ENCODE measurements around the gene UBE2O.

The UBE2O gene

DNA sequence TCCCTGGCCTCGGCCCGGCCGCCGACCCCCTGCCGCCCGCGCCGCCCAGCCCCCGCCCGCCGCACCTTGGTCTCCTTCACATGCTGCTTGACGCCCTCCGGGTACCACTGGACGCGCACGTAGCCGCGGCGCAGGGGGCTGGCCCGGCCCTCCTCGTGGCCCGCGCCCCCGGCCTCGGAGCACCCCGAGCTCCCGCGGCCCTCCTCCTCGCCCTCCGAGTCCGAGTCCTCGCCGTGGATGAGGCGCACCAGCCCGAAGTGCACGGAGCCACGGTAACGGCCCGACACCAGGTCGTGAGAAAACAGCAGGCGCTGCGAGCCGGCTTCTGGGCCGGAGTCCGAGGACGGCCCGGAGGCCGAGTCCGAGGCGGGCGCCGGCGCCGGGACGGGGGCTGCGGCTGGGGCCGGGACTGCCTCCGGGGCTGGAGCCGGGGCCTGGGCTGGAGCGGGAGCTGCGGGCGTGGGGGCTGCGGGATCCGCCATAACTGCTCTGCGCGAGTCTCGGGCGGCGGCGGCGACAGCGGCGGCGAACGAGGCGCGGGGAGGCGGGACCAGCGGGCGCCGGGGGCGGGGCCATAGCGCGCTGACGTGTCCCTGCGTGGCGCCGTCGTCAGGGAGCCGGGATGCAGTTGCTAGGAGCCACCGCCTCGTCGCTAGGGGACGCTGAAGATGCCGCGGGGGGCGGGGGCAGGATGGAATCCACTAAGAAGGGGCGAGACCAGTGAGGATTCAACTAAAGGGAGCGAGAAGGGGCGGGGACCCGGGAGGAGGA is at the start of gene UBE2O:
UBE2O (minus strand) TSS at position 493 of the 771 bp plus-strand sequence; CDS start at position 482, 11 bp downstream.
- H3K27me3 Mint-ChIP-seq (ENCODE audit: low read depth), result no peaks in the 10 kb centered on the region
- H3K4me1 Mint-ChIP-seq, result peaks cover 37% of the 10 kb centered on the region
- TF ChIP-seq, protein P1, sequence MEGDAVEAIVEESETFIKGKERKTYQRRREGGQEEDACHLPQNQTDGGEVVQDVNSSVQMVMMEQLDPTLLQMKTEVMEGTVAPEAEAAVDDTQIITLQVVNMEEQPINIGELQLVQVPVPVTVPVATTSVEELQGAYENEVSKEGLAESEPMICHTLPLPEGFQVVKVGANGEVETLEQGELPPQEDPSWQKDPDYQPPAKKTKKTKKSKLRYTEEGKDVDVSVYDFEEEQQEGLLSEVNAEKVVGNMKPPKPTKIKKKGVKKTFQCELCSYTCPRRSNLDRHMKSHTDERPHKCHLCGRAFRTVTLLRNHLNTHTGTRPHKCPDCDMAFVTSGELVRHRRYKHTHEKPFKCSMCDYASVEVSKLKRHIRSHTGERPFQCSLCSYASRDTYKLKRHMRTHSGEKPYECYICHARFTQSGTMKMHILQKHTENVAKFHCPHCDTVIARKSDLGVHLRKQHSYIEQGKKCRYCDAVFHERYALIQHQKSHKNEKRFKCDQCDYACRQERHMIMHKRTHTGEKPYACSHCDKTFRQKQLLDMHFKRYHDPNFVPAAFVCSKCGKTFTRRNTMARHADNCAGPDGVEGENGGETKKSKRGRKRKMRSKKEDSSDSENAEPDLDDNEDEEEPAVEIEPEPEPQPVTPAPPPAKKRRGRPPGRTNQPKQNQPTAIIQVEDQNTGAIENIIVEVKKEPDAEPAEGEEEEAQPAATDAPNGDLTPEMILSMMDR (IDR thresholded peaks at IDR 0.05; ENCODE audit: unreplicated experiment in 3 of 3), result peak; percentile 14 to 38 (median 26)
- H3K4me3 Mint-ChIP-seq, result peak within 1 kb of the TSS; percentile 91 to 94 (median 91)
- H3K27ac Mint-ChIP-seq, result no peak within 1 kb of the TSS
- H3K9me3 Mint-ChIP-seq, result no peaks in the 10 kb centered on the region
- no peaks in the 10 kb centered on the region for H3K36me3 Mint-ChIP-seq (ENCODE audit: low read depth)

DNA sequence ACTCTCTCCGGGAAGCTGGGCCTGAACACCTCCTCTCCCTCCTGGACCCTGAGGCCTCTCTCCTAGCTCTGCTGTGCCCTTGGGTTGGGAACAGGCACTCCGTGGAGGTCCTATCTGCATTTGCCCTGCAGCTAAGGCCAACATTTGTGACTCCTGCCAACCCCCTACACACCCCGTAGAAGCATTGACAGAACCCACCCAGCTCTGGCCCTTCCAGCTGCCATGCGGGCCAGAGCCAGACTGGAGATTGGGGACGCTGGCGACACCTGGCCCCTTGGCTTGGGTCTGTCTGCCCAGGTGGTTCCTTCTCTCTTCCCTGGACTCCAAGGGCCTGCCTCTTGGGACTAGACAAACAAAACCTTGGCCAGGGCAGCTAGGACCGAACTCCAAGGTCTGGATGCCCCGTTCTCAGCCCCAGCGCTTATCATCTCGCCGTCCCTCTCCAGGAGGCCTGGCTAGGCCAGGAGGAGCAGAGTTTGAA is 48.9 kb upstream of the UBE2O start:
- TF ChIP-seq, protein P1 (IDR thresholded peaks at IDR 0.05; ENCODE audit: unreplicated experiment in 3 of 3), result no peak
- H3K27me3 Mint-ChIP-seq (ENCODE audit: low read depth), result peaks cover 40% of the 10 kb centered on the region
- H3K36me3 Mint-ChIP-seq (ENCODE audit: low read depth), result no peaks in the 10 kb centered on the region
- H3K9me3 Mint-ChIP-seq, result no peaks in the 10 kb centered on the region
- peak overlapping the region; percentile 81 to 89 (median 84) for H3K4me3 Mint-ChIP-seq
- peak overlapping the region in 1 of 3 experiments; percentile 43 for H3K27ac Mint-ChIP-seq
- H3K4me1 Mint-ChIP-seq, result peaks cover 25% of the 10 kb centered on the region

DNA sequence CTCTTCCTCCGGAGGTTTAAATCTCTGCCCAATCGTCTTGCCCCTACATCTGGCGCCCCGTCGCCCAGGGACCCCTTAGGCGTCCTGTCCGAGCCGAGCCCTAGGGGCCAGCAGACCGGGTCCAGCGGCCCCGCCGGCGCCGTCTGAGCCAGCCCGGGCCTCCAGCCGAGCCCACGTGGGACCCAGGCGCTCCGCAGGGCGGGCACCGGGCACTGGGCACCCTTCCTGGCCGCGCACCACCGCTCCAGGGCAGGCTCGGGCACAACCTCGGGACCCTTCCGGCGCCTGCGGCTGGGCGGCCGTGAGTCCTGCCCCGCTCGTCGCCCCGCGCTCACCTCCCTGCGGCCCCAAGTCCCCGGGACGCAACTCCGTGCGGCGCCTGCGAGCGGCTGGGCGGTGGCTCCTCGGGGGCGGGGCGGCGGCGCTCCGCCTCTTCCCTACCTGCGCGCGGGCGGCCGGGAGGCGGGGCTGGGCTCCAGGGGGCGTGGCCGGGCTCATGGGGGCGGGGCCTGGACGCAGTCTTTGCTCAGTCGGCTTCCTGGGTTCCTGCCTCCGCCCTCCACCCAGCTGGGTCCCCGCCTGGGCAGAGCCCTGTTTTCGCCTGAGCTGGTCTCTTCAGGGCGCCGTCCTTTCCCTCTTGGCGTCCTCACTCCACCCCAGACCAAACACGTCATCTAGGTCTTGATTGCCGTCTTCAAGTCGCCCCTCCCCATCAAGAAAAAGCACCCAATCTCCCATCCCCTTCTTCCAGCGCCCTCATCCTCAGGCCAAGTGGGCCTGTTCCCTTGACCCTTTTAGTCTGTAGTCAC is 48.3 kb upstream of the UBE2O start, which contains the start of gene RHBDF2:
RHBDF2 (minus strand) TSS at position 406 of the 809 bp plus-strand sequence. CDS start 19,899 bp downstream, outside the sequence.
- TF ChIP-seq, protein P1 (IDR thresholded peaks at IDR 0.05; ENCODE audit: unreplicated experiment in 3 of 3), result no peak
- Mint-ChIP-seq H3K4me3 (peak within 1 kb of the TSS; percentile 81 to 89 (median 84)), H3K9me3 (no peaks in the 10 kb centered on the region), H3K27me3 (ENCODE audit: low read depth) (peaks cover 40% of the 10 kb centered on the region), H3K36me3 (ENCODE audit: low read depth) (no peaks in the 10 kb centered on the region), H3K4me1 (peaks cover 25% of the 10 kb centered on the region), H3K27ac (peak within 1 kb of the TSS in 1 of 3 experiments; percentile 43)

DNA sequence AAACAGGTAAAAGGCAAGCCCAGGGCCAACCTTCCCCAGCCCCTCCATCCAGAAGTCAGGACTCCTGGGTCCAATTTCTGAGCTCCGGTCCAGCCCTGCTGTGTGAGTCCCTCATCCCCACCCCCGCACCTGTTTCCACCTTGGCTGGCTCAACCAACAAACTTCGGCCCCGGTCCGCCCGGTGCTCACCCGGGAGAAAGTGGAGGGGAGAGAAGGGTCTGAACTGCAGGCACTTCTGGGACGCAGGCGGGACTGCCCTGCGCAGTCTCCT is 47.7 kb upstream of the UBE2O start:
- Mint-ChIP-seq H3K4me1 (peaks cover 25% of the 10 kb centered on the region), H3K27ac (no peak overlapping the region), H3K4me3 (peak overlapping the region; percentile 67 to 73 (median 72)), H3K27me3 (ENCODE audit: low read depth) (peaks cover 40% of the 10 kb centered on the region), H3K36me3 (ENCODE audit: low read depth) (no peaks in the 10 kb centered on the region), H3K9me3 (no peaks in the 10 kb centered on the region)
- TF ChIP-seq, protein P1 (IDR thresholded peaks at IDR 0.05; ENCODE audit: unreplicated experiment in 3 of 3), result no peak

DNA sequence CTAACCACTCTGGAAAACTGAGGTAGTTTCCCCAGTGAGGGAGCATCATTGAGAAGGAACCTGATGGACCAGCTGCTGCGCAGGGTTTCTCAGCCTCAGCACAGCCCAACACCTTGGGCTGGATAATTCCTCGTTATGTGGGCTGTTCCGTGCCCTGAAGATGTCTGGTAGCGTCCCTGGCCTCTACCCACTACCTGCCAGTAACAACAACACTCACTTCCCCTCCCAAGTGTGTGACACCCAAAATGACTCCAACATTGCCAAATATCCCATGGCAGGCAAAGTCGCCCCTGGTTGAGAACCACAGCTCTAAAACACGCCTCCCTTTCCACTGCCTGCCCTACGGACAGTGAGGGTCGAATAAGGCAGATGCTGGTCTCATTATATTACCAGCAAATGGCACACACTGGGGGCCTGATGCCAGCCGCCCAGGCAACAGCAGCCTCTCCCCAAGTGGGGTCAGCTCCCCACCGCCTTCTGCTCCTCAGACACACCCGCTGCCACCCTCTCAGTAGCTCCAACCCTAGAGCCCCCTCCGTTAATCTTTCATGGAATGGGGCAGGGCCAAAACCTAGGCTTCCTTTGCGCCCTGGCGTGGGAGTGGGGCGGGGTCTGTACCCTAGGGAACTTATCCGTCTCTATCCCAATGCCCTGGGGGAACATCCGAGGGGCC is 47.3 kb upstream of the UBE2O start:
- peak overlapping the region in 1 of 3 experiments; percentile 22 for H3K27ac Mint-ChIP-seq
- no peaks in the 10 kb centered on the region for H3K36me3 Mint-ChIP-seq (ENCODE audit: low read depth)
- H3K4me3 Mint-ChIP-seq, result peak overlapping the region; percentile 67 to 73 (median 72)
- TF ChIP-seq, protein P1 (IDR thresholded peaks at IDR 0.05; ENCODE audit: unreplicated experiment in 3 of 3), result no peak
- H3K9me3 Mint-ChIP-seq, result no peaks in the 10 kb centered on the region
- H3K27me3 Mint-ChIP-seq (ENCODE audit: low read depth), result peaks cover 40% of the 10 kb centered on the region
- H3K4me1 Mint-ChIP-seq, result peaks cover 25% of the 10 kb centered on the region
